ENCODE results near the gene MVB12B. TPM values are rescaled to one million over a fixed set of nuclear protein-coding genes. Genes with fewer than 3 reads are reported as not detected.
A peak's percentile ranks its signal among the peaks of the same experiment; 100 is the strongest.

MVB12B gene
- total and polyA plus RNA-seq, 2 donors from 2014 or later: 4.5 to 12.3 TPM

- intact Hi-C loops (cut with DNase I): loop anchor here (10.0 kb wide), 1 partner anchor 91 kb away; no protein-coding TSS in a partner anchor
- H3K4me1 ChIP-seq (ENCODE audit: control insufficient read depth in 2 of 3, insufficient read depth in 2 of 3, low read depth in 1 of 3, low read length in 3 of 3): no peaks in the 10 kb centered on the region
- H3K27ac ChIP-seq (ENCODE audit: low read depth in 2 of 2, low read length in 2 of 2): no peak overlapping the region
- H3K9ac ChIP-seq (ENCODE audit: low read length in 3 of 3): no peak overlapping the region
- H3K4me3 ChIP-seq (ENCODE audit: low read length in 3 of 3): no peak overlapping the region
- no peaks in the 10 kb centered on the region for H3K36me3 ChIP-seq (ENCODE audit: control insufficient read depth in 2 of 3, insufficient read depth in 3 of 3, low read length in 3 of 3)
- no peaks in the 10 kb centered on the region for H3K27me3 ChIP-seq (ENCODE audit: control insufficient read depth, insufficient read depth, low read length)
- FAIRE-seq: no peak
- no peaks in the 10 kb centered on the region for H3K9me3 ChIP-seq (ENCODE audit: control insufficient read depth in 2 of 3, insufficient read depth in 1 of 3, low read length in 3 of 3)
- TF ChIP-seq, protein P1, sequence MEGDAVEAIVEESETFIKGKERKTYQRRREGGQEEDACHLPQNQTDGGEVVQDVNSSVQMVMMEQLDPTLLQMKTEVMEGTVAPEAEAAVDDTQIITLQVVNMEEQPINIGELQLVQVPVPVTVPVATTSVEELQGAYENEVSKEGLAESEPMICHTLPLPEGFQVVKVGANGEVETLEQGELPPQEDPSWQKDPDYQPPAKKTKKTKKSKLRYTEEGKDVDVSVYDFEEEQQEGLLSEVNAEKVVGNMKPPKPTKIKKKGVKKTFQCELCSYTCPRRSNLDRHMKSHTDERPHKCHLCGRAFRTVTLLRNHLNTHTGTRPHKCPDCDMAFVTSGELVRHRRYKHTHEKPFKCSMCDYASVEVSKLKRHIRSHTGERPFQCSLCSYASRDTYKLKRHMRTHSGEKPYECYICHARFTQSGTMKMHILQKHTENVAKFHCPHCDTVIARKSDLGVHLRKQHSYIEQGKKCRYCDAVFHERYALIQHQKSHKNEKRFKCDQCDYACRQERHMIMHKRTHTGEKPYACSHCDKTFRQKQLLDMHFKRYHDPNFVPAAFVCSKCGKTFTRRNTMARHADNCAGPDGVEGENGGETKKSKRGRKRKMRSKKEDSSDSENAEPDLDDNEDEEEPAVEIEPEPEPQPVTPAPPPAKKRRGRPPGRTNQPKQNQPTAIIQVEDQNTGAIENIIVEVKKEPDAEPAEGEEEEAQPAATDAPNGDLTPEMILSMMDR (IDR thresholded peaks at IDR 0.05; ENCODE audit: borderline replicate concordance, extremely low read depth, insufficient read depth): no peak
- DNase-seq: no peak
Measured at GRCh38 chr9:126303488-126303887, 23.1 kb upstream of the MVB12B start.

GRCh38 chr9:126304207-126304970 lies 22.2 kb upstream of the MVB12B start:
- H3K36me3 ChIP-seq (ENCODE audit: control insufficient read depth in 2 of 3, insufficient read depth in 3 of 3, low read length in 3 of 3): no peaks in the 10 kb centered on the region
- TF ChIP-seq, protein P1 (IDR thresholded peaks at IDR 0.05; ENCODE audit: borderline replicate concordance, extremely low read depth, insufficient read depth): no peak
- H3K27ac ChIP-seq (ENCODE audit: low read depth in 2 of 2, low read length in 2 of 2): no peak overlapping the region
- H3K4me3 ChIP-seq (ENCODE audit: low read length in 3 of 3): no peak overlapping the region
- H3K9ac ChIP-seq (ENCODE audit: low read length in 3 of 3): no peak overlapping the region
- no peaks in the 10 kb centered on the region for H3K4me1 ChIP-seq (ENCODE audit: control insufficient read depth in 2 of 3, insufficient read depth in 2 of 3, low read depth in 1 of 3, low read length in 3 of 3)
- intact Hi-C loops (cut with DNase I): loop anchor here (10.0 kb wide), 1 partner anchor 90 kb away; no protein-coding TSS in a partner anchor
- DNase-seq: peak in 1 of 5 donors; percentile 1
- no peaks in the 10 kb centered on the region for H3K9me3 ChIP-seq (ENCODE audit: control insufficient read depth in 2 of 3, insufficient read depth in 1 of 3, low read length in 3 of 3)
- H3K27me3 ChIP-seq (ENCODE audit: control insufficient read depth, insufficient read depth, low read length): no peaks in the 10 kb centered on the region
- FAIRE-seq: no peak

GRCh38 chr9:126304971-126305320 lies 21.7 kb upstream of the MVB12B start:
- H3K36me3 ChIP-seq (ENCODE audit: control insufficient read depth in 2 of 3, insufficient read depth in 3 of 3, low read length in 3 of 3): no peaks in the 10 kb centered on the region
- H3K4me1 ChIP-seq (ENCODE audit: control insufficient read depth in 2 of 3, insufficient read depth in 2 of 3, low read depth in 1 of 3, low read length in 3 of 3): no peaks in the 10 kb centered on the region
- intact Hi-C loops (cut with DNase I): loop anchor here (10.0 kb wide), 1 partner anchor 90 kb away; no protein-coding TSS in a partner anchor
- TF ChIP-seq, protein P1 (IDR thresholded peaks at IDR 0.05; ENCODE audit: borderline replicate concordance, extremely low read depth, insufficient read depth): no peak
- H3K27ac ChIP-seq (ENCODE audit: low read depth in 2 of 2, low read length in 2 of 2): no peak overlapping the region
- peak in 1 of 5 donors; percentile 19 for DNase-seq
- H3K4me3 ChIP-seq (ENCODE audit: low read length in 3 of 3): no peak overlapping the region
- H3K9me3 ChIP-seq (ENCODE audit: control insufficient read depth in 2 of 3, insufficient read depth in 1 of 3, low read length in 3 of 3): no peaks in the 10 kb centered on the region
- H3K9ac ChIP-seq (ENCODE audit: low read length in 3 of 3): no peak overlapping the region
- no peaks in the 10 kb centered on the region for H3K27me3 ChIP-seq (ENCODE audit: control insufficient read depth, insufficient read depth, low read length)
- no peak for FAIRE-seq

Measured in kidney (tissue), 14 donors.